COLO668 (cell line): Measurements from ENCODE around the gene LRIG2.
"Not testable (repeated sequence)": the region's sequence is repeated elsewhere in the genome, so short reads cannot be mapped to it uniquely, and the experiment has no call there.

Experiments used
- DNase-seq: peaks from one replicate; lab custom pipeline; 2025; ENCODE audit not compliant: unreplicated experiment; lab: John Stamatoyannopoulos, UW

Gene LRIG2

DNA sequence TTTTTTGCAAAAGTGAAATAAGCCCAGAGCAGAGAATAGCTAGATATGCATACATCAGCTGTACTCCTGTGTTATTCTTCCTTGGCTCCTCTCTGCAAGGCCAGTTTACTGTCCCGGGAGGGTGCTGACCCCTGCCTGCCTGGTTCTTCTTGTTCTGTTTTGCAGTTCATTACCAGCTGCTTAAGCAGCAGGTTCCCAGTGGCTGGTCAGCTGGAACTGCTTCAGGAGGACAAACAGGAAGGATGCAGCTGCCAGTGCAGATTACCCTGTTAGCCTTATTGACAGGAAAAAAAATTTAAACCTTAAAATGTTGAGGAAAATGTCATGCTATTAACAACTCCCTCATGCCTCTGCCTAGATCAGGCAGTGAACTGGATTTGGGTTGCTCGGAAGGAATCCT lies 16.0 kb upstream of the LRIG2 start:
- peak; percentile 33 for DNase-seq

DNA sequence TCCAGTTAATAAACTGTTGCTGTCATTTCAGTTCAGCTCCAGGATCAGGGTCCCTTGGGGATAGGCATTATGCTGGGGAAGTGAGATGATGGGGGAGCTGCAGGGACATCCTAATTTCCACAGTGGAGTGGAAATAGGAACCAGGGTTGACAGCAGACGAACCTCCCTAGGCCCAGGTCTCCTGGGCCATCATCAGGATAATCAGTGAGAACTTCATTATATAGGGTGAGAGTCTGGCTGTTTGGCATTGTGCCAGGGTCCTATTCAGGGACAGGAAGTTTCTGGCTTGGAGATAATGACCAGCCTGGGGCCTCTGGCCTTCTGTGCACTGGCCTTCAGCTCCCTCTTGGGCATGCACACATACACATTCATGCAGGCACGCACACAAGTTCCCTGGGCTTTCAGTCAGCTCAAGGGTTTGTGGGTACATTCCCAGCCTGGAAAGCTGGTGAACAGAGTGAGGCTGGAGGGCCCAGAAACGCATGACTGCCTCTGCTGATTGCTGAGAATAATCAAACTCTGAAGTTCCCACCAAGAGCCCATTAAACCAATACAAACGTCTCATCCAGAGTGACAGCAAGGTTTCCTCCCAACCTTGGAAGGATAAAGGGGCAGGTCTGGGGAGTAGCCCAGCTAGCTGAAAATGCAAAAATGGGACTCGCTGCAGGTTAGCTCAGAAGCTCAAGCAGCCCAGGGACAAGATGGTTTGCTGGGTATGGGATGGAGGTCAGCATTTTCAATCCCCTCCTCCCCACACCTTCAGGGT lies 13.9 kb upstream of the LRIG2 start:
- DNase-seq, result peak; percentile 41

DNA sequence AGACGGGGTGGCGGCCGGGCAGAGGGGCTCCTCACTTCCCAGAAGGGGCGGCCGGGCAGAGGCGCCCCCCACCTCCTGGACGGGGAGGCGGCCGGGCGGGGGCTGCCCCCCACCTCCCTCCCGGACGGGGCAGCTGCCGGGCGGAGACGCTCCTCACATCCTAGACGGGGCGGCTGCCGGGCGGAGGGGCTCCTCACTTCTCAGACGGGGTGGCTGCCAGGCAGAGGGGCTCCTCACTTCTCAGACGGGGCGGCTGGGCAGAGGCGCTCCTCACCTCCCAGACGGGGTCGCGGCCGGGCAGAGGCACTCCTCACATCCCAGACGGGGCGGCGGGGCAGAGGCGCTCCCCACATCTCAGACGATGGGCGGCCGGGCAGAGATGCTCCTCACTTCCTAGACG lies 9.5 kb upstream of the LRIG2 start:
- not testable (repeated sequence) for DNase-seq

DNA sequence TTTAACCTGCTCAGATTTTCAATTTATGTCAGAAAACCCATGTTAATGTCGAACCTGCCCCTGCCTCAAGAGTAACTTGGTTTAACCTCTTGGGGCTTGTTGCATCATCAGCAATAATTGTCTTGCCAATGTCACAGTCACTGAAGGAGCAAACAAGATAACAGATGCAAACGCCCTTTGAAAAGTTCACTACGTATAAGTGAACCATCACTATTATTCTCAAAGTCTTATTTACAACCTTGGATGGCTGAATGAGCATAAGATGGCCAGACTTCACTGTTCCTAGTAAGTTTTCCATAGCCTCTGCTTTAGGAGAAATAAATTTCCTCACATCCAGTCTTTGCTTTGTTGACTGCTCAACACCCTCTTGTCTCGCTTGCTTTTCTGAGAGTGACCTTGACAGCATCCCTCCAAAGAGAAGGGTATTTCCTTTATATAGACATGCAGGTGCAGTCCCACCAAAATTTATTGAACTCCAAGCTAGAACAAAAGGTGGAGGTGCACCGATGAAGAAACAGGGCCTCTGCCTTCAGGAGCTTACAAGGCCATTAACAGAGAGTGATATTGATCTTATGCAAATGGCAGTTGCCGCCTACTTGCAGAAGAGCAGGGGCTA lies 749 bp upstream of the LRIG2 start:
- no peak for DNase-seq

DNA sequence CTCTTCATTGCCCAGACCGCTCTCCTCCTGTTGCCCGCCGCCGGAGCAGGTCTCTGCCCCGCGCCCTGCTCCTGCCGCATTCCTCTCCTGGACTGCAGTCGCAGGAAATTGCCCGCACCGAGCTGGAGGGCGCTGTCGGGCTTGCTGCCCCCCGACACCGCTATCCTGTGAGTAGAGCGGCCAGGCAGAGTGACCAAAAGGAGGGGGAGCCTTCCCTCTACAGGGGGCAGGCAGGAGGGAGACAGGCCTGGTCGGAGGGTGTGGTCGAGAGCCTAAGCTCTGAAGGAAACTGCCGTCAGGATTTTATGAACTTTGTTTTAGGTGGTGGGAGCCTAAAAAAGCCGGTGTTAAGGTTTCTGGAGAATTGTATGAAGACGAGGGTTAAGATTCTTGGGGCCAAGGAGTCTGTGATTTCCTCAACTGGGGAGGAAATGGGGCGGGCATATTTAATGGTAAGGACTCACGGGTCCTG lies 517 bp downstream of the LRIG2 start:
- DNase-seq, result no peak

DNA sequence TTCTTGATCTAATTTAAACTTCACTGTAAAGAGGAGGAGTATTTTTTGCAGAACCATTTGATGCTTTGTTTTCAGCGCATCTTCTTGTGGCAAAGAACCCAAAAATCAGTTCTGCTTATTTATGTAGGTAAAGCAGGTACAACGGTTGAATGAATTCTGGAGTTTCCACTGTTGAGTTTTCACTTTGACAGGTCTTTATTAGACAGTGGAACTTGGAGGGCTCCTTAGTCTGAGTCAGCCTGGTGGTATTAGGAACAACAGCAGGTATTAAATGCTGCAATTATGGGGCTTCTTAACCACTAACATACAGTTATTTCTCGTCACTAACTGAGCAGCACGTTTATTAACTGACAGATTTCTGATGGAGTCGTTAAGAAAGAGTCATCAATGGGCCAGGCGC lies 1.2 kb downstream of the LRIG2 start:
- DNase-seq, result no peak

DNA sequence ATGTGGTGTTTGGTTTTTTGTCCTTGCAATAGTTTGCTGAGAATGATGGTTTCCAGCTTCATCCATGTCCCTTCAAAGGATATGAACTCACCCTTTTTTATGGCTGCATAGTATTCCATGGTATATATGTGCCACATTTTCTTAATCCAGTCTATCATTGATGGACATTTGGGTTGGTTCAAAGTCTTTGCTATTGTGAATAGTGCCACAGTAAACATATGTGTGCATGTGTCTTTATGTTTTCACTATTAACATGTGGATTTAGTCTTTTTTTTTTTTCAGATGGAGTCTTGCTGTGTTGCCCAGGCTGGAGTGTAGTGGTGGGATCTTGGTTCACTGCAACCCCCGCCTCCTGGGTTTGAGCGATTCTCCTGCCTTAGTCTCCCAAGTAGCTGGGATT lies 5.0 kb downstream of the LRIG2 start:
- DNase-seq, result not testable (repeated sequence)

DNA sequence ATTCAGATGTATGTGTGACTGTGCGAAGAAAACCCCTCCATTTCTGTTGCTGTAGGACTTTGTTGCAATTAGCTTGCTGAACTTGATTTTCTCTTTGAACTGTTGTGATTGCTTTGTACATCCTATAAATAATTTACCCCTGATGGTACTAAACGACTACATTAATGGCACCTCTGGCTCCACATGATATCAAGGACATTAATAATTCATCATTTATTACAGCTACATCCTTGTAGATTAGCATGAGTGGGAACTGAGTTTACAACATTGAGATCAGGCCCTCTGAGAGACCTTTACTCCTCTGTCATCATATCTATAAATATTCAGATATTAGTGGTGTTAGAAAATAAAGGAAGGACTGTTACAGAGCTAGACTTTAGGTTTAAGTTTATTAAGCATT lies 13.5 kb downstream of the LRIG2 start:
- no peak for DNase-seq

DNA sequence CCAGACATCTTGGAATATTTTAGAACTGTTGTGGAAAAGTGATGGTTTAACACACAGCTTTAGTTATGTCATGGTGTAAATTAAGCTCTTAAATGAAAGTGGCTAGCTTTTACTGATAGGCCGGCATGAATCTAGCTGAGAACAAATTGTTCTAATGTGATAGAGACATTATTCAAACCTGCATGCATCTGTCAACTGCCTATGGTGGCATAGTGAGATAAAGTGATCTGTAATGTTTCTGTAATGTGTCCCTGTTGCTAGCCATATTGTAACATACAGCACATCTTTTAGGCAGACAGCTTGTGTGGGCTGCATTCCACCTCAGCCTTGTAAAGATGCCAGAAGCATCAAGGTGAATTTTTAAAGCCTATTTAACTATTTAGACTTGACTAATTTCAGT lies 16.0 kb downstream of the LRIG2 start:
- no peak for DNase-seq

DNA sequence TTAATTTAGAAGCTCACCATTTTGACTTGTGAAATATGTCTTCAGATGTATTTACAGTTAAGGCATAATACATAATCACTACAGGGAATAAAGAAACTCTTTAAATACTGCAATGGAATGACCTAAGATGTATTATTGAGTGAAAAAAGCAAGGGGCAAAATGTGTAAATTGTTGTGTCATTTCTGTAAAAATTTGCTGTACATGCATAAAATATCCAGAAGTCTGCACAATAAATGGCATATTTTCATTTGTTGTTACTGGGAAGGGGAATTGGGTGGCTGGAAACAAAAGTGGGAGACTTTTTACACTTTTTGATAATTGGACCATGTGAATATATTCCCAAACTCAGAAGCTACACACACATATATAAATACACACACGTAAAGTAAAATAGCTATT lies 17.1 kb downstream of the LRIG2 start:
- DNase-seq, result no peak

DNA sequence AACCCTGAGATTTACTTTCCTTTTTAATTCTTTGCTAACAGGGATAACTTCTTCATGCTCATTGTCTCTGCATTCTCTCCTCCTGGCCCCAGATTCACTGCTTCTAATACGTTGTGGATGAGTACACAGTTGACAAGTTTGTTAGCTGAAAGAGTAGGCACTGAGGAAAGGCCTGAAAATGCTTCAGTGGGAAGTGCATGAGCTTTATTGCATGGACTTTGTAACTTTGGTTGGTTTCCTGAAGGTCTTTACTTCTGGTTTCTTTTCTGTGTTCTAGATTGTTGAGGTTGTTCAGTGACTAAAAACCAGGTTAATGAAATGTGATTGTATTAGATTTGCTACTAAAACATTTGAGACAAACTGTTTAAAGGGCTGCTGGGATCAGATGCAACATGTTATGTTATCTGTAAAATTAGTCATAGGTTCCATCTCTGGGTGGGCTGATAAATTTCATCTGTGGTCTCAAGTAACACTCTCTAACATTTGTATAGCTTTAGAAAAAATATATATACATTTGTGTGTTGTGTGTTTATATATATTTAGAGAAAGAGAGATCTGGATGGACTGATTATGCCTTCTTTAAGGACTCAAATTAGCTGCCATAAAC lies 19.1 kb downstream of the LRIG2 start:
- DNase-seq, result no peak

DNA sequence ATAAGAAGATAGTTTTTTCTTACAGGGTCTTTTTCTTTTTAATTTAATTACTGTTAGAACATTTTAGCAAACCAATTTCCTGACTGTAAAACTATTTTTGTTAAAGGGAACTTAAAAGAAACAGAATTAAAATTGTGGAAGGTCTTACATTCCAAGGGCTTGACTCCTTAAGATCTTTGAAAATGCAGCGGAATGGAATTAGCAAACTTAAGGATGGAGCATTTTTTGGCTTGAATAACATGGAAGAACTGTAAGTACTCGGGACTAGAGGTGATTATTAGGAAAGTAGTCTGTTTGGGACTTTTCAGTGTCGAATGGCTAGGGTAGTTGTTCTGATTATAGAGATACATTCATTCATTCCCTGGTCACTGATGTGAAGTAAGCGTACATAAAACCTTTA lies 21.5 kb downstream of the LRIG2 start:
- DNase-seq, result no peak

DNA sequence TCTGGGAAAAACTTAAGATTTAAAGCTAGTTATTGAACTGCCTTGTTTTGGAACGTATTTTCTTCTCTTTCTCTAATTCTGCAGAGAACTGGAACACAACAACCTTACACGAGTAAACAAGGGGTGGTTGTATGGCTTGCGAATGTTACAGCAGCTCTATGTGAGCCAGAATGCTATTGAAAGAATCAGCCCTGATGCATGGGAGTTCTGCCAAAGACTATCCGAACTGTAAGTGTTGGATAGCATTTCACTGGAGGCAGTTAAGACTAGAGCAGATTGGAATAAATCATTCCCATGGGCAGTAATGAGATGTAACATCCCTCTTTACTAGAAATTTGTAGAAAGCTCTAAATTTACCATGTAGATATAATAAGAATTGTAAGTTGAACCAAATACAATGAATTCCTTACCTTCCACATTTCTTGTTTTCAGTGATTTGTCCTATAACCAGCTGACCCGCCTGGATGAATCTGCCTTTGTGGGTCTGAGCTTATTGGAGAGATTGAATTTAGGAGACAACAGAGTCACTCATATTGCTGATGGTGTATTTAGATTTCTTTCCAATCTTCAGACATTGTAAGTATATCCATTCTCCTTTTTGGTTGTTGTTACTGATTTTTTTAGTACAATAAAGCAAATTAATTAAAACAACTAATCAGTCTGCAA lies 22.9 kb downstream of the LRIG2 start:
- DNase-seq, result no peak

DNA sequence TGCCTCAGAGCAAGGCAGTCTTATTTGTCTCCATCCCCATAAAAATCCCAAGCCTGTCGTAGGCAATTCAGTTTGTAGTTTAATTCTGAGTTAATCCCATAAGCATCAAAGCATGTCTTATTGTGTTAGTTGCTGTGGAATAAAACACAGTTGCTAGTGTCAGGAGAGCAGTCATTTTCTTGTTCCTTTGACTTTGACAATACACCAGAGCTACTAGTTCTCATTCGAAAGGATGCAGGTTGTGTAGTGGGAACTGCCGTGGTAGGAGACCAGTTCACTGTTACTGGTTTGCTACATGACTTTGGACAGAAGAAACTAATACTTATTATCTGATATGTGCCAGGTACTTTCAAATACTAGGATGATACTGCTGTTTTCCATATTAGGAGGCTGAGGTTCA lies 23.5 kb downstream of the LRIG2 start:
- DNase-seq, result no peak

DNA sequence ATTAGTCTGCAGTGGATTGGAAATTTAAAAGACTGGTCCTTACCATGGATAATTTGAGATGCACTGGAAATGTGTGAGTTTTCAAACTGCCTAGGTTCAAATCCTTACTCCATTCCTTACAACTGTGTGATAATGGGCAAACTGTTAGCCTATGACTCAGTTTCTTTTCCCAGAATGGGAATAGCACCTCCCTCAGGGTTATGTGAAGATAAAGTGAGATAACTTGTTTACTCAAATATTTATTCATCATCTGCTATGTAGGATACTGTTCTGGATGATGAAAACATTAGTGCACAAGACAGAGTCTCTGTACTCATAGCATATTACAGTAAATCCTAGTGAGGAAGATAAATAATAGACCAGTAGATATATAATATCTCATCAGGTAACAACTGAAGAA lies 28.6 kb downstream of the LRIG2 start:
- no peak for DNase-seq

DNA sequence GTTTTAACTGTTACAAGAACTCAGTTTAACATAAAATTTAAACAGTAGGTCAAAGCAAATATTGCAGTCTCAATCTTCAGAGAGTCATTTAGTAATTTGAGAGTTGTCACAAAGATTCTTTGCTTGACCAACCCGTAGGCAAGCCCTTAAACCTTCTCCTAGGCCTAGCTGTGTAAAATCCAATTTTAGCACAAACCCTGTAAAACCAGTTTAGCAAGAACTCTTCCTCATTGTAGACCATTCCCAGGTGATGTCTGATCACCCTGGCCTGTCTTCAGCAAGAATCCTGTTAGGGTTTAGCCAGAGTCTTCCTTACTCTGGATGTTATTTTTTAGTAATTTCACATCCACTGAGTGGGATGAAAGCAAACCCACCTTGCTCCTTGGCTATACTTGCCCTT lies 30.1 kb downstream of the LRIG2 start:
- DNase-seq, result no peak

DNA sequence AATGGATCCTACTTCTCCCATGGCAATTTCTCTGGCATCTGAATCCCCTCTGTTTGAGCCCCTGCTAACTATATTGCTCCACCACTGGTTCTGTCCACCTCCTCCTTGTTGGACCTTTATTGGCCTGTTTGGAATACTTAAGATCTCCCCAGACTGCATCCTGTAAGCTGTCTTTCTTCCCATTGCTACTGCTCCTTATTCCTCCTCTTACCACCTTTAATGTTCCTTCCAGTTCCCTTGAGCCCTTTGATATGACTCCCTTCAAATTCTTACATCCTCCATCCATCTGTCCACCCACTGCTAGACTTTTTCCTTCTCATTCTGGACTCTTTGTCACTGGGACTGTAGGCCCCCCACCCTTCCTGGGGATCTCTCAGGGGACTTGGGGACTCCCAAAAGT lies 31.0 kb downstream of the LRIG2 start:
- no peak for DNase-seq

DNA sequence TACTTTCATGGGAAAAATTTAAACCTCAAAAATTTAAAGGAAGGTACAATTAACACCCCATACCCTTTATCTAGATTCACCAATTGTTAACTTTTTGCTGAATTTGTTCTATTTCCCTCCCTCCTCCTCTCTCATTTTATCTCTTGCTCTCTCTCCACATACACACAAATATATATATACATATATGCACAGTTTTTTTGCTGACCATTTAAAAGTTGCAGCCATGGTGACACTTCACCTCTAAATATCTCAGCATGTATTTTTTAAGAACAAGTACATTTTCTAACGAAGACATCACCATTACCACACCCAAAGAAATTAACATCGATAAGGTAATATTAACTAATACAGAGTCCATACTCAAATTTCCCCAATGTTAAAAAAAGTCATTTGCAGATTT lies 33.9 kb downstream of the LRIG2 start:
- DNase-seq, result no peak

DNA sequence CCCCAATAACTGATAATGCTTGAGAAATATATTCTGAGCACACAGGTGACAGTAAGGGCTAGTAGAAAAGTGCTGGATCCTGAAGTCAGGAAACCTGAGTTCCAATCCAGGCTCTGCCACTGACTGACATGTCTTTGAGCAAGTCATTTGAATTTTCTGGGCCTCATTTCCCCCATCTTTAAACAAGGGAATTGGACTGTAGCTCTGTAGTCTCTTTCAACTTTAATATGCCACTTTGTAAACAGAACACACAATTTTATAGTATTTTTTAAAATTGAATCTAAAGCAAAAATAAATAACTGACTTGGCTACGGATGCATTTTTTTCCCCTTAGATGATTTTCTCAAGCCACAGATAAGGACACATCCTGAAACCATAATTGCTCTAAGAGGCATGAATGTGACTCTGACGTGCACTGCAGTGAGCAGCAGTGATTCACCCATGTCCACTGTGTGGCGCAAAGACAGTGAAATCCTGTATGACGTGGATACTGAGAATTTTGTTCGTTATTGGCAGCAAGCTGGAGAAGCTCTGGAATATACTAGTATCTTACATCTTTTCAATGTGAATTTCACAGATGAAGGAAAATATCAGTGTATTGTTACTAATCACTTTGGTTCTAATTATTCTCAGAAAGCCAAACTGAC lies 37.0 kb downstream of the LRIG2 start:
- no peak for DNase-seq

DNA sequence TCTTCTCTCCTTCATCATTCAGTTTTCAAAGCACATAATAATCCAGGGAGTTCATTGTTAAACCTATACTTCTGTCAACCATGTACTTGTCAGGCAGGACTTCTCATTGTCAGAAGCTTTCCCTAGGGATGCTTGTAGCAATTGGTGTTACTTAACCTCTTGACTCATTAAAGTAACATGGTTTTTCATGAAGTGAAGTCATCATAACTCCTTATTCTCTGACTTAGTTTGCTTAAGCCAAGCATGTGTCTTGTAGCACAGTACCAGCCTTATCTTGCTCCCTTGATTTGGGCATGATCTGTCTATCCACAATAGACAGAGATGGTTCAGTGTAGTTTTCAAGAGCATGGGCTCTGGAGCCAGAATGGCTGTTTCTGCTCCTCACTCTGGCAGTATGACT lies 45.3 kb downstream of the LRIG2 start:
- no peak for DNase-seq

DNA sequence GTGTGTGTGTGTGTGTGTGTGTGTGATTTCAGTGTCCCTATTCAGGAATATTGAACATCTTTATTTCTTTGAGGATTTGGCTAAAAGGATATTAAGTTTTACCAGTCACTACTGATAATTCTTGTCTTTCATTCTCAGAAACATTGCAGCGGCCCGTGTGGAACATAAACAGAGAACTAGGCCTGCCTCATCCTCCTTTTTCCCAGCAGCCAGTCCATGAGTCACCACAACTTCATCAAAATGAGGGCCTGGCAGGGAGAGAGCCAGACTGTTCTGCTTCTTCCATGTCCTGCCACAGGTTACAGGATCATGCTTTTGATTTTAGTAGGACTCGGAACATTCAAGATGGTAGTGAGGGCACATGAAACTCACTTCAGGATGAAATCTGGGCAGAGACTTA lies 50.7 kb downstream of the LRIG2 start:
- DNase-seq, result no peak
